SU-DHL-6 (cell line): ENCODE data around the gene GAL3ST1.

Experiments used
- H2AFZ ChIP-seq: fragments of 200-600 bp; sonication (generic); 2 replicates; pipeline ENCODE4 v1.6.1; 2014; ENCODE audit warnings: low read depth, mild to moderate bottlenecking, moderate library complexity, mixed read lengths, antibody characterized with exemption, low read length; ENCODE audit not compliant: severe bottlenecking
- H3F3A ChIP-seq: fragments of 200-600 bp; shearing (Covaris generic); 2 replicates; pipeline ENCODE4 v1.6.0; 2016; ENCODE audit warnings: antibody characterized with exemption, mild to moderate bottlenecking; ENCODE audit not compliant: insufficient read depth
- H3K27ac ChIP-seq: fragments of 200-600 bp; sonication (generic); 2 replicates; pipeline ENCODE4 v1.5.1; 2016; ENCODE audit warnings: low read depth, mild to moderate bottlenecking, low read length, moderate library complexity, mixed read lengths
- H3K27me3 ChIP-seq: fragments of 200-600 bp; sonication (generic), shearing (Covaris generic); 2 replicates; pipeline ENCODE4 v1.6.0; 2014; ENCODE audit warnings: mild to moderate bottlenecking, low read length
- H3K36me3 ChIP-seq: fragments of 200-600 bp; sonication (generic); 2 replicates; pipeline ENCODE4 v1.6.1; 2014; ENCODE audit warnings: mild to moderate bottlenecking, low read length, mixed read lengths
- H3K4me2 ChIP-seq: fragments of 300-600, 200-600 bp; shearing (Covaris generic), sonication (generic); 2 replicates; pipeline ENCODE4 v1.6.0; 2014; ENCODE audit warnings: low read length, low read depth, mild to moderate bottlenecking; ENCODE audit not compliant: poor library complexity, severe bottlenecking
- H3K4me3 ChIP-seq: fragments of 200-600 bp; sonication (generic); 2 replicates; pipeline ENCODE4 v1.5.1; 2014; ENCODE audit warnings: antibody characterized with exemption, low read length, mild to moderate bottlenecking, mixed read lengths; ENCODE audit not compliant: insufficient read depth, poor library complexity, severe bottlenecking
- H3K79me2 ChIP-seq: fragments of 200-600 bp; sonication (generic); 2 replicates; pipeline ENCODE4 v1.6.1; 2014; ENCODE audit warnings: mild to moderate bottlenecking, low read length, moderate library complexity; ENCODE audit not compliant: insufficient read depth
- H3K9ac ChIP-seq: fragments of 200-600 bp; sonication (generic); 2 replicates; pipeline ENCODE4 v1.7.0; 2014; ENCODE audit warnings: mild to moderate bottlenecking, low read length
- H3K9me2 ChIP-seq: fragments of 200-600 bp; sonication (generic); replicated peaks from 2 replicates; pipeline ENCODE4 v1.6.1; 2014; ENCODE audit warnings: low read length; ENCODE audit not compliant: insufficient read depth
- H3K9me3 ChIP-seq: fragments of 200-600 bp; sonication (generic); 2 replicates; pipeline ENCODE4 v1.6.1; 2014; ENCODE audit warnings: low read length, mixed read lengths; ENCODE audit not compliant: insufficient read depth
- H4K20me1 ChIP-seq: fragments of 200-600 bp; sonication (generic); 2 replicates; pipeline ENCODE4 v1.6.1; 2014; ENCODE audit warnings: low read depth, mild to moderate bottlenecking, antibody characterized with exemption, low read length, moderate library complexity, mixed read lengths
- CTCF ChIP-seq: fragments of 200-600 bp; sonication (generic); IDR thresholded peaks from one replicate; pipeline ENCODE4 v1.5.1; 2017; ENCODE audit warnings: antibody characterized with exemption, mild to moderate bottlenecking, low read length, moderate library complexity; ENCODE audit not compliant: insufficient read depth, poor library complexity, severe bottlenecking
- EZH2phosphoT487 ChIP-seq: fragments of 200-600 bp; sonication (generic), shearing (Covaris generic); conservative IDR thresholded peaks from 2 replicates; pipeline ENCODE4 v1.6.1; 2018; ENCODE audit warnings: mild to moderate bottlenecking, antibody characterized with exemption, low read length, moderate library complexity, mixed read lengths

The GAL3ST1 gene

GRCh38 chr22:30537083-30537731, 37.3 kb downstream of the GAL3ST1 start:
- Histone ChIP-seq H3K9ac (no peak overlapping the region), H3K4me2 (no peak overlapping the region), H3K9me3 (no peaks in the 10 kb centered on the region), H4K20me1 (no peaks in the 10 kb centered on the region), H3K9me2 (no peaks in the 10 kb centered on the region), H2AFZ (no peak overlapping the region), H3K27ac (no peak overlapping the region), H3K4me3 (no peak overlapping the region), H3F3A (no peaks in the 10 kb centered on the region), H3K36me3 (no peaks in the 10 kb centered on the region), H3K27me3 (no peaks in the 10 kb centered on the region), H3K79me2 (no peaks in the 10 kb centered on the region)
- TF ChIP-seq EZH2phosphoT487 (no peak), CTCF (no peak)

- Histone ChIP-seq H3K4me3 (no peak overlapping the region), H3K27ac (no peak overlapping the region), H3K27me3 (no peaks in the 10 kb centered on the region), H3K36me3 (no peaks in the 10 kb centered on the region), H3K9me2 (no peaks in the 10 kb centered on the region), H3K4me2 (no peak overlapping the region), H3K9ac (no peak overlapping the region), H4K20me1 (no peaks in the 10 kb centered on the region), H3K79me2 (no peaks in the 10 kb centered on the region), H3K9me3 (no peaks in the 10 kb centered on the region), H2AFZ (no peak overlapping the region), H3F3A (no peaks in the 10 kb centered on the region)
- TF ChIP-seq CTCF (no peak), EZH2phosphoT487 (no peak)
Measured at GRCh38 chr22:30535182-30535581, 39.3 kb downstream of the GAL3ST1 start.

GRCh38 chr22:30531651-30532608, 42.5 kb downstream of the GAL3ST1 start:
- Histone ChIP-seq H3K9ac (no peak overlapping the region), H3K27ac (no peak overlapping the region), H3K36me3 (no peaks in the 10 kb centered on the region), H3K4me3 (no peak overlapping the region), H3K9me3 (no peaks in the 10 kb centered on the region), H3K9me2 (no peaks in the 10 kb centered on the region), H4K20me1 (no peaks in the 10 kb centered on the region), H3K79me2 (no peaks in the 10 kb centered on the region), H3K27me3 (no peaks in the 10 kb centered on the region), H3F3A (no peaks in the 10 kb centered on the region), H3K4me2 (no peak overlapping the region), H2AFZ (no peak overlapping the region)
- TF ChIP-seq CTCF (no peak), EZH2phosphoT487 (no peak)
